A673 (cell line): ENCODE data around the gene PCTP.

Experiments
- CTCF ChIP-seq: fragments of 300-800, 200-600 bp; sonication (generic); conservative IDR thresholded peaks from 2 replicates; pipeline ENCODE4 v1.5.1; 2017; ENCODE audit warnings: low read depth, mild to moderate bottlenecking, antibody characterized with exemption, low read length, moderate library complexity, mixed read lengths
- EZH2 ChIP-seq: fragments of 200-600 bp; sonication (generic); IDR thresholded peaks from 2 replicates; pipeline ENCODE4 v1.6.1; 2017; ENCODE audit warnings: borderline replicate concordance, low read depth, mild to moderate bottlenecking, mixed read lengths, antibody characterized with exemption, low read length; ENCODE audit not compliant: poor library complexity, severe bottlenecking

- TF ChIP-seq CTCF, result no peak
- TF ChIP-seq EZH2, result no peak
These were observed 24.0 kb downstream of the PCTP start for GRCh38 chr17:55774846-55775271.
